Gastroesophageal sphincter (tissue), 4 donors: Measurements from ENCODE around the gene MIPOL1. TPM values are rescaled to one million over a fixed set of nuclear protein-coding genes. Genes with fewer than 3 reads are reported as not detected.
"Not testable (repeated sequence)": the region's sequence is repeated elsewhere in the genome, so short reads cannot be mapped to it uniquely, and the experiment has no call there.

ENCODE experiments used
- ATAC-seq: fragments of 150-250 bp; one replicate; pipeline ENCODE4 v1.9.1; 2016; ENCODE audit warnings: mild to moderate bottlenecking, moderate library complexity
- H3K27ac ChIP-seq, 4 donors: fragments of 200-600 bp; sonication (generic) in 3 of 4; 1 replicate in 3 of 4; 2 replicates in 1 of 4; pipeline ENCODE4 v1.5.1; 2016 to 2019
- H3K27me3 ChIP-seq: fragments of 200-600 bp; sonication (generic); one replicate; pipeline ENCODE4 v1.5.1; 2019
- H3K36me3 ChIP-seq, 2 donors: fragments of 200-600 bp; sonication (generic); one replicate each; pipeline ENCODE4 v1.5.1; 2019; ENCODE audit warnings: control low read depth in 1 of 2
- H3K4me1 ChIP-seq, 3 donors: fragments of 200-600 bp; sonication (generic); 1 replicate in 2 of 3; 2 replicates in 1 of 3; pipeline ENCODE4 v1.5.1; 2016 to 2019; ENCODE audit warnings: control low read depth in 2 of 3
- H3K4me3 ChIP-seq, 2 donors: fragments of 200-600 bp; sonication (generic); one replicate each; pipeline ENCODE4 v1.5.1; 2019; ENCODE audit warnings: mild to moderate bottlenecking in 1 of 2, moderate library complexity in 1 of 2
- H3K9me3 ChIP-seq, 3 donors: fragments of 200-600 bp; sonication (generic); one replicate each; pipeline ENCODE4 v1.5.1; 2017 to 2019; ENCODE audit warnings: control low read depth in 2 of 3
- EP300 ChIP-seq: sonication (generic); formaldehyde crosslinking; IDR thresholded peaks from one replicate; pipeline ENCODE4 v1.6.1; 2017; ENCODE audit warnings: antibody characterized with exemption, mild to moderate bottlenecking
- POLR2A ChIP-seq, 2 donors: fragments of 450-650 bp; IDR thresholded peaks; one replicate each; pipeline ENCODE4 v1.6.1; 2017; ENCODE audit warnings: antibody characterized with exemption in 2 of 2, mild to moderate bottlenecking in 2 of 2, moderate library complexity in 1 of 2
- POLR2AphosphoS5 ChIP-seq: sonication (generic); formaldehyde crosslinking; IDR thresholded peaks from one replicate; pipeline ENCODE4 v1.6.1; 2017; ENCODE audit warnings: antibody characterized with exemption
- WGBS, 2 donors: methylation state at CpG; one replicate each; pipeline ENCODE4 v1.1.5; 2018; ENCODE audit warnings: low coverage in 1 of 2; 5-methylcytosine and 5-hydroxymethylcytosine counted together
- total RNA-seq, 4 donors: library from RNA; depleted of rRNA; stranded (reverse); fragments of >200 nt; gene quantifications; one replicate each; pipeline ENCODE4 v1.1.0, GENCODE V29; 2016
- TF ChIP-seq, protein P1 (sequence below), 4 experiments: fragments of 200-600 bp in 2 of 4; fragments of 450-650 bp in 2 of 4; sonication (generic) in 1 of 4; IDR thresholded peaks; one replicate each; pipeline ENCODE4 v1.5.1; 2017 to 2019; ENCODE audit warnings: antibody characterized with exemption in 4 of 4, mild to moderate bottlenecking in 2 of 4, moderate library complexity in 2 of 4

The MIPOL1 gene
- total RNA-seq, 4 donors from 2014 or later = 10.6 to 32.8 (median 19.4) TPM

DNA sequence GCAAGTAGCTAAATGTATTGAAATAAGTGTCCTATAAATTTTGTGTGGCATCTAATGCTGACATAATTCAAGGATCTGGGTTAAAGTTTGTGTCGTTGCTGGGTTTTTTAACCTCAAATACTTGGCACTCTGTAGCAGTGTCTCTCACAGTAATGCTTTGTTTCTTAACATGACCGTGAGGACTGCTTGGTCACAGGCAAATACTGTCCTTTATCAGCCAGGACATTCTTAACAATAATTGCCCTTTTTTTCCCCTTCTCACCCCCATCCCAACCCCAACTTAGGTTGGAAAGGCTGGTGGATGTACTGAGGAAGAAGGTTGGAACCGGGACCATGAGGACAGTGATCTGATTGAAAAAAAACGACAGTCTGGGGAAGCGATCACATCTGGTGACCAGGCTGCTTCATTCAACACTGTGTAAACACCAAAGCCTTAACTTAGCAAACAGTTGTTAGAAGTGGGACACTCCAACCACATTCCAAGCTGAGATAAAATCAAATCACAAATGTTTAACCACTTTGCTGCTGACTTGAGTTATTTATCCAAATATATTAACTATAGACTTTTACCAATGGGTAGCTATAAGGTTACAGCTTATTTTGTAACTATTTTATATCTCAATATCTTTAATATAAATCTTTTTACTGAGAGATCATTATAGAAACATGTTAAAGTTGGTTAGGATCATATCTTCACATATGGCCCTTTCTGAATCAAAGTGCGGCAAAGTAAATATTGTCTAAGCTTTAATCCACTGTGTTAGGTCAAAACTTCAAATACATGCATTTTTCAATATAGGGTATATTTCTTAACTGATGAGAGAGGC lies 349.1 kb downstream of the MIPOL1 start:
- H3K4me3 ChIP-seq = no peak overlapping the region
- no peak overlapping the region for H3K27ac ChIP-seq
- H3K36me3 ChIP-seq = no peaks in the 10 kb centered on the region
- H3K27me3 ChIP-seq = no peaks in the 10 kb centered on the region
- H3K9me3 ChIP-seq = no peaks in the 10 kb centered on the region
- no peaks in the 10 kb centered on the region for H3K4me1 ChIP-seq
- TF ChIP-seq, protein P1, sequence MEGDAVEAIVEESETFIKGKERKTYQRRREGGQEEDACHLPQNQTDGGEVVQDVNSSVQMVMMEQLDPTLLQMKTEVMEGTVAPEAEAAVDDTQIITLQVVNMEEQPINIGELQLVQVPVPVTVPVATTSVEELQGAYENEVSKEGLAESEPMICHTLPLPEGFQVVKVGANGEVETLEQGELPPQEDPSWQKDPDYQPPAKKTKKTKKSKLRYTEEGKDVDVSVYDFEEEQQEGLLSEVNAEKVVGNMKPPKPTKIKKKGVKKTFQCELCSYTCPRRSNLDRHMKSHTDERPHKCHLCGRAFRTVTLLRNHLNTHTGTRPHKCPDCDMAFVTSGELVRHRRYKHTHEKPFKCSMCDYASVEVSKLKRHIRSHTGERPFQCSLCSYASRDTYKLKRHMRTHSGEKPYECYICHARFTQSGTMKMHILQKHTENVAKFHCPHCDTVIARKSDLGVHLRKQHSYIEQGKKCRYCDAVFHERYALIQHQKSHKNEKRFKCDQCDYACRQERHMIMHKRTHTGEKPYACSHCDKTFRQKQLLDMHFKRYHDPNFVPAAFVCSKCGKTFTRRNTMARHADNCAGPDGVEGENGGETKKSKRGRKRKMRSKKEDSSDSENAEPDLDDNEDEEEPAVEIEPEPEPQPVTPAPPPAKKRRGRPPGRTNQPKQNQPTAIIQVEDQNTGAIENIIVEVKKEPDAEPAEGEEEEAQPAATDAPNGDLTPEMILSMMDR (IDR thresholded peaks at IDR 0.05) = no peak
- TF ChIP-seq POLR2A (IDR thresholded peaks at IDR 0.05) = no peak
- no peak for TF ChIP-seq POLR2AphosphoS5
- TF ChIP-seq EP300 = no peak
- no peak for ATAC-seq
- 56 to 72% methylated on average over 5 to 6 of the region's 6 CpGs for WGBS, 2 donors

DNA sequence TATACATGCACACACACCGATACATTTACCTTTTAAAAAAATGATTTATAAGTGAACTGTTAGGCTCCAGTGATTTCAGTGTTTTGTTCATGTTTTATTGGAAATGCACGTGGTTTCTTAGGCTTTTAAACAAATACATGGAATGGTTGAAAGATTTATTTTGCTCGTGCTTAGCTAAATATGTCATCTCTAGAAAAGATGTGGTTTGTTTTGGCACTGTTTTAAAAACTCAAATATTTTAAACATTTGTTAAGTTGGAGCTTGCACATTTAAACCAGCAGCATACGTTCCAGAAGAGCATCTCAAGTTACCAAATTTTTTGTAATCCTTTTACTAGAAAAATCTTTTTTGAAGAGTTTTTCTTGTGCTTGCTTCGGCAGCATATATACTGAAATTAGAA lies 352.8 kb downstream of the MIPOL1 start:
- Histone ChIP-seq H3K27ac (no peak overlapping the region), H3K4me3 (no peak overlapping the region), H3K27me3 (no peaks in the 10 kb centered on the region), H3K4me1 (no peaks in the 10 kb centered on the region), H3K36me3 (no peaks in the 10 kb centered on the region), H3K9me3 (peaks cover 0 to 9% (median 0%) of the 10 kb centered on the region in 3 donors)
- WGBS, 2 donors = 36 to 47% methylated on average over 5 of the region's 5 CpGs
- TF ChIP-seq, protein P1 (IDR thresholded peaks at IDR 0.05) = no peak
- no peak for TF ChIP-seq EP300
- TF ChIP-seq POLR2A (IDR thresholded peaks at IDR 0.05) = no peak
- TF ChIP-seq POLR2AphosphoS5 = no peak
- ATAC-seq = no peak

GRCh38 chr14:37551119-37551518 lies 353.4 kb downstream of the MIPOL1 start:
- H3K27me3 ChIP-seq = no peaks in the 10 kb centered on the region
- no peak for ATAC-seq
- peaks cover 0 to 9% (median 0%) of the 10 kb centered on the region in 3 donors for H3K9me3 ChIP-seq
- WGBS, 2 donors = 57 to 93% methylated on average over 1 of the region's 1 CpG
- no peak overlapping the region for H3K27ac ChIP-seq
- H3K4me1 ChIP-seq = no peaks in the 10 kb centered on the region
- H3K4me3 ChIP-seq = no peak overlapping the region
- TF ChIP-seq POLR2A (IDR thresholded peaks at IDR 0.05) = no peak
- TF ChIP-seq, protein P1 (IDR thresholded peaks at IDR 0.05) = no peak
- TF ChIP-seq POLR2AphosphoS5 = no peak
- no peak for TF ChIP-seq EP300
- no peaks in the 10 kb centered on the region for H3K36me3 ChIP-seq

DNA sequence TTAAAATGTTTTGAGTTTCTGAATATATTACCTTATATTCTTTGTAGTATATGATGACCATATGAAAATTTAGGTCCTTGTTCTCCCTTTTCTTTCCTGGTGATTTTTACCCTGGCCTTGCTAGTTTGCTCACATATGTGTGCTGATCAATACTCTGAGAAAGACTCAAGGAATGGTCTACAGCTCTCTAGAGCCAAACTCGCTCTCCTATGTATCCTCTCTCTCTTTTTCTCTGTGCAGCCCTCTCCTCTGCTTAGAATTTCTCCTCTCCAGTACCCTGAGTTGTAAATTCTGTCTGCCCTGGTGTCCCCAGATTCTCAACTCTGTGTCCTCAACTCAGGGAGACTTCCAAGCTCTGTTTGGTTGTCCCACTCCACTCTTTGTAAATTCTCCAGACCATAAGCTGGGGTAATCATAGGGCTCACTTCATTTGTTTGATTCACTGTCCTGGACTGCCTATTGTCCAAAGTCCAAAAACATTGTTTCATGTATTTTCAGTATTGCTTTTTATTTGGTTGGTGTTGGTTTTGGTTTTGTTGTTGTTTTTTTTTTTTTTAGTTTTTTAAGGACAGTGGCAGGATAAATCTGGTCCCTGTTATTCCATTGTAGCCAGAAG lies 356.3 kb downstream of the MIPOL1 start:
- H3K4me1 ChIP-seq = no peaks in the 10 kb centered on the region
- H3K27me3 ChIP-seq = no peaks in the 10 kb centered on the region
- H3K36me3 ChIP-seq = no peaks in the 10 kb centered on the region
- 82 to 88% methylated on average over 1 of the region's 1 CpG for WGBS, 2 donors
- no peak for ATAC-seq
- H3K27ac ChIP-seq = no peak overlapping the region
- peaks cover 0 to 9% (median 0%) of the 10 kb centered on the region in 3 donors for H3K9me3 ChIP-seq
- no peak overlapping the region for H3K4me3 ChIP-seq
- no peak for TF ChIP-seq POLR2A (IDR thresholded peaks at IDR 0.05)

DNA sequence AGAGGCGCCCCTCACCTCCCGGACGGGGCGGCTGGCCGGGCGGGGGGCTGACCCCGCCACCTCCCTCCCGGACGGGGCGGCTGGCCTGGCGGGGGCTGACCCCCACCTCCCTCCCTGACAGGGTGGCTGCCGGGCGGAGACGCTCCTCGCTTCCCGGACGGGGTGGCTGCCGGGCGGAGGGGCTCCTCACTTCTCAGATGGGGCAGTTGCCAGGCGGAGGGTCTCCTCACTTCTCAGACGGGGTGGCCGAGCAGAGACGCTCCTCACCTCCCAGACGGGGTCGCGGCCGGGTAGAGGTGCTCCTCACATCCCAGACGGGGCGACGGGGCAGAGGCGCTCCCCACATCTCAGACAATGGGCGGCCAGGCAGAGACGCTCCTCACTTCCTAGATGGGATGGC lies 357.9 kb downstream of the MIPOL1 start:
- not testable (repeated sequence) for H3K4me3 ChIP-seq, H3K27ac ChIP-seq, H3K9me3 ChIP-seq, ATAC-seq, H3K27me3 ChIP-seq, H3K36me3 ChIP-seq, H3K4me1 ChIP-seq
- WGBS, 2 donors = no CpG with 5 or more reads among the region's 33 CpGs

DNA sequence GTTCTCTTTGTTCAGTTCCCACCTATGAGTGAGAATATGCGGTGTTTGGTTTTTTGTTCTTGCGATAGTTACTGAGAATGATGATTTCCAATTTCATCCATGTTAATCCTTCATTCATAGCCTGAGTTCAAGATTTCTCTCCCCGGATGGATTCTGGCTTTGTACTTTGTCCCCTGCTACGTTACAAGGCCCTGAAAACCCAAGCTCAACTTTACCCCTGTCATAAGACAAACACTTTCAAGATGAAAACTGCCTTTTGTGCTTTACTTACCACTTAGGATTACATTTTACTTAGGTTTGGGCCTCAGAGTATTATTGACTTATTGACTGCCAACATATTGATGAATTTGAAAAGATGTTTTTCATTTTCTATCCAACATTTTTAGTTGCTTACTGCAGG lies 361.0 kb downstream of the MIPOL1 start:
- Histone ChIP-seq H3K9me3 (no peaks in the 10 kb centered on the region), H3K4me3 (no peak overlapping the region), H3K4me1 (no peaks in the 10 kb centered on the region), H3K27ac (no peak overlapping the region), H3K36me3 (no peaks in the 10 kb centered on the region), H3K27me3 (no peaks in the 10 kb centered on the region)
- TF ChIP-seq EP300 (no peak), POLR2AphosphoS5 (no peak), POLR2A (IDR thresholded peaks at IDR 0.05) (no peak)
- TF ChIP-seq, protein P1 (IDR thresholded peaks at IDR 0.05) = no peak
- no peak for ATAC-seq
- WGBS, 2 donors = 96% methylated on average over 4 of the region's 4 CpGs; no CpG with 5 or more reads in 1 of the 2 donors
